Gastrocnemius medialis (tissue), 4 donors: ENCODE results near the gene ZNF700. TPM values are rescaled to one million over a fixed set of nuclear protein-coding genes. Genes with fewer than 3 reads are reported as not detected.
A peak's percentile ranks its signal among the peaks of the same experiment; 100 is the strongest.

Experiments
- ATAC-seq, 2 donors: fragments of 150-250 bp; one replicate each; pipeline ENCODE4 v1.9.1; 2016
- DNase-seq, 2 donors: peaks; one replicate each; pipeline ENCODE4 v3.0.0-alpha.2; 2019
- H3K27ac ChIP-seq, 4 donors: fragments of 200-600 bp; sonication (generic); 1 replicate in 1 of 4; 2 replicates in 3 of 4; pipeline ENCODE4 v1.5.1; 2016 to 2018; ENCODE audit warnings: mild to moderate bottlenecking in 2 of 4, moderate library complexity in 1 of 4
- H3K27me3 ChIP-seq, 3 donors: fragments of 200-600 bp; sonication (generic) in 2 of 3; 1 replicate in 1 of 3; 2 replicates in 2 of 3; pipeline versions ENCODE4 v1.5.1 to v1.6.0; 2016 to 2019; ENCODE audit warnings: mild to moderate bottlenecking in 1 of 3, moderate library complexity in 1 of 3
- H3K36me3 ChIP-seq, 2 donors: fragments of 200-600 bp; sonication (generic) in 1 of 2; one replicate each; pipeline ENCODE4 v1.5.1; 2017 to 2018
- H3K4me1 ChIP-seq, 2 donors: fragments of 200-600 bp; sonication (generic) in 1 of 2; one replicate each; pipeline ENCODE4 v1.5.1; 2016 to 2017; ENCODE audit warnings: mild to moderate bottlenecking in 2 of 2
- H3K4me3 ChIP-seq, 4 donors: fragments of 200-600 bp; sonication (generic) in 3 of 4; 1 replicate in 1 of 4; 2 replicates in 3 of 4; pipeline ENCODE4 v1.5.1; 2016 to 2019; ENCODE audit warnings: mild to moderate bottlenecking in 2 of 4
- H3K9me3 ChIP-seq, 3 donors: fragments of 200-600 bp; sonication (generic) in 2 of 3; 1 replicate in 1 of 3; 2 replicates in 2 of 3; pipeline ENCODE4 v1.5.1; 2016 to 2019
- POLR2A ChIP-seq, 2 donors: fragments of 450-650 bp; IDR thresholded peaks; one replicate each; pipeline ENCODE4 v1.6.1; 2017; ENCODE audit warnings: antibody characterized with exemption in 2 of 2, mild to moderate bottlenecking in 2 of 2, moderate library complexity in 2 of 2
- in situ Hi-C, 4 donors: fragments of 200-750 bp; cut with MboI; loops; one replicate each; pipeline versions ENCODE4 v1.15.0 to v1.8.0; 2017; ENCODE audit warnings: low sequenced_read_pairs in 4 of 4
- intact Hi-C: fragments of 100-400 bp; cut with DNase I; formaldehyde crosslinking; loops from one replicate; pipeline ENCODE4 v1.15.1; 2023; ENCODE audit warnings: low total_unique reads
- total RNA-seq, 4 donors: library from RNA; depleted of rRNA; stranded (reverse); fragments of >200 nt; gene quantifications; one replicate each; pipeline versions ENCODE4 v1.1.0 to v1.2.3, GENCODE V29; 2016
- TF ChIP-seq, protein P1 (sequence below), 5 experiments: fragments of 450-650 bp in 3 of 5; fragments of 200-600 bp in 2 of 5; sonication (generic) in 2 of 5; IDR thresholded peaks in 4 of 5; conservative IDR thresholded peaks in 1 of 5; 1 replicate in 4 of 5; 2 replicates in 1 of 5; pipeline ENCODE4 v1.5.1; 2016 to 2019; ENCODE audit warnings: antibody characterized with exemption in 5 of 5, mild to moderate bottlenecking in 3 of 5, moderate library complexity in 3 of 5

ZNF700 gene
- total RNA-seq, 4 donors from 2014 or later: 1.3 to 5.8 (median 4.0) TPM

DNA sequence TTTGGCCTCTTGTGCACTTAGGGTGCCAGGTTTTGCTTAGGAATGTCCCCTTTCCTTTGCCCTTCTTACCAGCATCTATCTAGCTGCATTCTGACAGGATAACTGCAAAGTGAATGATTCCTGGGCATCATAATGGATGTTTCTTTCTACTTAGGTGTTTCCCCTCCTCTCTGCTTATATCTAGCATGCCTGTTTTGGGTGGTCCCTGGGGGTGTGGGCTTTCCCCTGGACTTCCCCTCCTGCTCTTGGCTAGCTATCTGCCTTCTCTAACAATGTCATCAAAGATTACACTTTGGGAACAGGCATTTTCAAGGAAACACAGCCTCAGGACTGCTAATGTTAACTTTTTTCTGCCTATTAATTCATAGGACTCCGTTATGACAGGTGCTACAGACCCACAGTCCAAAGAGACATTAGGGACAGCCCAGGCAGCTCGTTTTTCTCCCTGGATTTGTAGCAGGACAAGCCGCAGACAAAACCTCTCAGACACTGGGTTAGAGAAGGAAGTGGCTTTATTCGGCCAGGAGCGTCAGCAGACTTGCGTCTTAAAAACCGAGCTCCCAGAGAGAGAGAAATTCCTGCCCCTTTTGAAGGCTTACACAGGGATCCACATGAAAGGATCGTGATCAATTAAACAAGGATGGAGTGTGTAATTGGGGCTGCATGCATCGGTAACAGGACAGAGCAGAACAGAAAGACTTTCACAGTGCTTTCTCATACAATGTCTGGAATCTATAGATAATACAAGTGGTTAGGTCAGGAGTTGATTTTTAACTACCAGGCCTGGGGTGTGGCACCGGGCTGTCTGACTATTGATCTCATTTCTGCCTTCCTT lies 17.3 kb downstream of the ZNF700 start:
- no peak overlapping the region for H3K27ac ChIP-seq
- no peaks in the 10 kb centered on the region for H3K27me3 ChIP-seq
- TF ChIP-seq POLR2A (IDR thresholded peaks at IDR 0.05): no peak
- TF ChIP-seq, protein P1, sequence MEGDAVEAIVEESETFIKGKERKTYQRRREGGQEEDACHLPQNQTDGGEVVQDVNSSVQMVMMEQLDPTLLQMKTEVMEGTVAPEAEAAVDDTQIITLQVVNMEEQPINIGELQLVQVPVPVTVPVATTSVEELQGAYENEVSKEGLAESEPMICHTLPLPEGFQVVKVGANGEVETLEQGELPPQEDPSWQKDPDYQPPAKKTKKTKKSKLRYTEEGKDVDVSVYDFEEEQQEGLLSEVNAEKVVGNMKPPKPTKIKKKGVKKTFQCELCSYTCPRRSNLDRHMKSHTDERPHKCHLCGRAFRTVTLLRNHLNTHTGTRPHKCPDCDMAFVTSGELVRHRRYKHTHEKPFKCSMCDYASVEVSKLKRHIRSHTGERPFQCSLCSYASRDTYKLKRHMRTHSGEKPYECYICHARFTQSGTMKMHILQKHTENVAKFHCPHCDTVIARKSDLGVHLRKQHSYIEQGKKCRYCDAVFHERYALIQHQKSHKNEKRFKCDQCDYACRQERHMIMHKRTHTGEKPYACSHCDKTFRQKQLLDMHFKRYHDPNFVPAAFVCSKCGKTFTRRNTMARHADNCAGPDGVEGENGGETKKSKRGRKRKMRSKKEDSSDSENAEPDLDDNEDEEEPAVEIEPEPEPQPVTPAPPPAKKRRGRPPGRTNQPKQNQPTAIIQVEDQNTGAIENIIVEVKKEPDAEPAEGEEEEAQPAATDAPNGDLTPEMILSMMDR (IDR thresholded peaks at IDR 0.05 in 4 of 5, conservative IDR thresholded peaks at IDR 0.05 in 1 of 5): no peak
- peaks cover 12 to 68% (median 42%) of the 10 kb centered on the region in 3 donors for H3K9me3 ChIP-seq
- H3K4me3 ChIP-seq: no peak overlapping the region
- in situ Hi-C loops: no loop called here
- no peak for ATAC-seq
- DNase-seq: no peak
- peaks cover 3 to 53% of the 10 kb centered on the region in 2 donors for H3K36me3 ChIP-seq
- intact Hi-C loops: no loop called here
- H3K4me1 ChIP-seq: no peaks in the 10 kb centered on the region

DNA sequence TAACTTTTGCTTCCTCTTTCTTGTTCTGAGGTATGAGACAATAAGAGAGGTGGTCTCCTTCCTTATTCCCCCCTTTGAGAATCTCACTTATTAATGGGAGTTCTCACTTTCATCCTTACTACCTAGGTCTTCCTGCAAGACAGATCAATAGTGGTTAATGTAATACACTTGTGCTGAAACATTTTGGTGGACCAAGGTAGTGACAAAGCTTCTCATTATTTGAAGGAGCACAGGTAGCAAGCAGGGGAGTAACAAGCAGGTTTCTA lies 17.9 kb downstream of the ZNF700 start:
- Histone ChIP-seq H3K9me3 (peaks cover 12 to 72% (median 46%) of the 10 kb centered on the region in 3 donors), H3K4me1 (no peaks in the 10 kb centered on the region), H3K27me3 (no peaks in the 10 kb centered on the region), H3K36me3 (peaks cover 9 to 59% of the 10 kb centered on the region in 2 donors), H3K4me3 (peak overlapping the region in 1 of 4 donors; percentile 17), H3K27ac (no peak overlapping the region)
- intact Hi-C loops (no loop called here), in situ Hi-C loops (no loop called here)
- TF ChIP-seq POLR2A (IDR thresholded peaks at IDR 0.05): no peak
- TF ChIP-seq, protein P1 (IDR thresholded peaks at IDR 0.05 in 4 of 5, conservative IDR thresholded peaks at IDR 0.05 in 1 of 5): no peak
- no peak for ATAC-seq
- no peak for DNase-seq

- H3K4me1 ChIP-seq: no peaks in the 10 kb centered on the region
- peaks cover 12 to 89% (median 62%) of the 10 kb centered on the region in 3 donors for H3K9me3 ChIP-seq
- ATAC-seq (no peak), DNase-seq (no peak)
- peak overlapping the region in 1 of 4 donors; percentile 31 for H3K4me3 ChIP-seq
- no peaks in the 10 kb centered on the region for H3K27me3 ChIP-seq
- peaks cover 26 to 78% of the 10 kb centered on the region in 2 donors for H3K36me3 ChIP-seq
- no peak overlapping the region for H3K27ac ChIP-seq
- in situ Hi-C loops (no loop called here), intact Hi-C loops (no loop called here)
- TF ChIP-seq, protein P1 (IDR thresholded peaks at IDR 0.05 in 4 of 5, conservative IDR thresholded peaks at IDR 0.05 in 1 of 5): no peak
- no peak for TF ChIP-seq POLR2A (IDR thresholded peaks at IDR 0.05)
Measured at GRCh38 chr19:11944656-11945055, 19.7 kb downstream of the ZNF700 start.

GRCh38 chr19:11948646-11949045 lies 23.7 kb downstream of the ZNF700 start:
- no peak for TF ChIP-seq POLR2A (IDR thresholded peaks at IDR 0.05)
- TF ChIP-seq, protein P1 (IDR thresholded peaks at IDR 0.05 in 4 of 5, conservative IDR thresholded peaks at IDR 0.05 in 1 of 5): no peak
- peaks cover 34 to 90% of the 10 kb centered on the region in 2 donors for H3K36me3 ChIP-seq
- intact Hi-C loops (no loop called here), in situ Hi-C loops (no loop called here)
- H3K9me3 ChIP-seq: peaks cover 21 to 92% (median 57%) of the 10 kb centered on the region in 3 donors
- H3K27me3 ChIP-seq: peaks cover 0 to 5% (median 0%) of the 10 kb centered on the region in 3 donors
- no peak for DNase-seq
- no peak for ATAC-seq
- H3K27ac ChIP-seq: no peak overlapping the region
- H3K4me3 ChIP-seq: peak overlapping the region in 1 of 4 donors; percentile 12
- no peaks in the 10 kb centered on the region for H3K4me1 ChIP-seq
